ENCODE measurements around the gene NELFCD.

DNA sequence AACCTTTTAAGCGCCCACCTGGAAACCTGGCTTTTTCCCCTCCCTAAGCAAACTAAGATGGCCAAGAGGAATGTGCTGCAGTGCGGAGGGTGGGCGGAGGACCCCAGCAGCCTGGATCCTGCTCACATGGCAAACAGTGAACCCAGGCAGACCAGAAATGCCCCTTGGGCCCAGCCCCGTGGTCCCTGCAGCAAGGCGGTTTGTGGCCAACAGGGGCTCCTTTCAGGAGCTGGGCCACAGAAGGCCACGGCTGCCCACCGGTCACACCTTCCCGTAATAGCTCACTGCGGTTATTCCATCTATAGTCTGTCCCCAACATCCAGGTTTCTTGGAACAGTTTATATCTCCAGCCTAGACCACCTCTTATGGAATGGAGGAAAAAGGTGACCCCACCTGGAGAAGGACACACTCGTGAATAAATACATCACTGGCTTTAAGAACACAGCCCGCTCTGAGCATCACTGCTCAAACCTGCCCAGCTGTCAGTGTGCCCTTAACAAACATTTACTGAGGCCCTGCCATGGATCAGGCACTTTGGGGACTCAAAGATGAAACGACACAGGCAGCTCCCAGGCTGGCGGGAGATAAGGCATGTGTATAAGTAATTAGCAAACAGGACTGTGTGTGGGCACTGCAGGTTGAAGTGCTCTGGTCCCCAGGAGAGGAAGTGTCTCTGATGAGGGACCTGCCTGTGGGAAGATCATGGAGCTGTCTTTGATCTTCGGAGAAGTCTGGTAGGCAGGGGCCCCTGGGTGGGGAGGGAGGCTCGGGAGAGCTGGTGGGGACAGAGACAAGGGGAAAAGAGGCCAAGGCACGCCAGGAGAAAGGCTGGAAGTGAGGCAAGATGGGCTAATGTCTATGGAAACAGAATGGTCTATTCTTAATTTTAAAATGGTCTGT lies 35.0 kb downstream of the NELFCD start:
- TF ChIP-seq, protein P1, sequence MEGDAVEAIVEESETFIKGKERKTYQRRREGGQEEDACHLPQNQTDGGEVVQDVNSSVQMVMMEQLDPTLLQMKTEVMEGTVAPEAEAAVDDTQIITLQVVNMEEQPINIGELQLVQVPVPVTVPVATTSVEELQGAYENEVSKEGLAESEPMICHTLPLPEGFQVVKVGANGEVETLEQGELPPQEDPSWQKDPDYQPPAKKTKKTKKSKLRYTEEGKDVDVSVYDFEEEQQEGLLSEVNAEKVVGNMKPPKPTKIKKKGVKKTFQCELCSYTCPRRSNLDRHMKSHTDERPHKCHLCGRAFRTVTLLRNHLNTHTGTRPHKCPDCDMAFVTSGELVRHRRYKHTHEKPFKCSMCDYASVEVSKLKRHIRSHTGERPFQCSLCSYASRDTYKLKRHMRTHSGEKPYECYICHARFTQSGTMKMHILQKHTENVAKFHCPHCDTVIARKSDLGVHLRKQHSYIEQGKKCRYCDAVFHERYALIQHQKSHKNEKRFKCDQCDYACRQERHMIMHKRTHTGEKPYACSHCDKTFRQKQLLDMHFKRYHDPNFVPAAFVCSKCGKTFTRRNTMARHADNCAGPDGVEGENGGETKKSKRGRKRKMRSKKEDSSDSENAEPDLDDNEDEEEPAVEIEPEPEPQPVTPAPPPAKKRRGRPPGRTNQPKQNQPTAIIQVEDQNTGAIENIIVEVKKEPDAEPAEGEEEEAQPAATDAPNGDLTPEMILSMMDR (IDR thresholded peaks at IDR 0.05; ENCODE audit: low read depth, low read length): no peak
- no peak for TF ChIP-seq EZH2phosphoT487 (IDR thresholded peaks at IDR 0.05; ENCODE audit: low read depth)

Data from OCI-LY3 (cell line).